OCI-LY3 (cell line): Measurements from ENCODE around the gene ZFAND3.
A peak's percentile ranks its signal among the peaks of the same experiment; 100 is the strongest.

ENCODE experiments used
- H2AFZ ChIP-seq: fragments of 200-600, 300-600 bp; shearing (Covaris generic); 2 replicates; pipeline ENCODE4 v1.6.0; 2014; ENCODE audit warnings: antibody characterized with exemption, low read depth, low read length
- H3K27ac ChIP-seq: fragments of 200-600, 300-600 bp; sonication (generic); 2 replicates; pipeline ENCODE4 v1.5.1; 2014; ENCODE audit warnings: mild to moderate bottlenecking, low read length, moderate library complexity, mixed read lengths
- H3K27me3 ChIP-seq: fragments of 200-600, 300-600 bp; sonication (generic); 2 replicates; pipeline ENCODE4 v1.6.1; 2014; ENCODE audit warnings: low read depth, low read length, mixed read lengths
- H3K36me3 ChIP-seq: fragments of 200-600, 300-600 bp; sonication (generic); replicated peaks from 2 replicates; pipeline ENCODE3; 2014; ENCODE audit warnings: low read depth, low read length, mixed read lengths
- H3K4me1 ChIP-seq: fragments of 300-600, 200-600 bp; sonication (generic); 2 replicates; pipeline ENCODE4 v1.6.1; 2014; ENCODE audit warnings: low read length, mixed read lengths
- H3K4me2 ChIP-seq: fragments of 200-600, 300-600 bp; sonication (generic); 2 replicates; pipeline ENCODE4 v1.6.1; 2014; ENCODE audit warnings: low read length, mixed read lengths
- H3K4me3 ChIP-seq: fragments of 300-600, 200-600 bp; sonication (generic); 2 replicates; pipeline ENCODE4 v1.5.1; 2014; ENCODE audit warnings: antibody characterized with exemption, mild to moderate bottlenecking, low read length, moderate library complexity
- H3K79me2 ChIP-seq: fragments of 300-600, 200-600 bp; shearing (Covaris generic); 2 replicates; pipeline ENCODE4 v1.6.1; 2014; ENCODE audit warnings: mild to moderate bottlenecking, low read length, mixed read lengths
- H3K9ac ChIP-seq: fragments of 300-600, 200-600 bp; shearing (Covaris generic); 2 replicates; pipeline ENCODE4 v1.6.0; 2014; ENCODE audit warnings: mild to moderate bottlenecking, low read length, moderate library complexity
- H3K9me3 ChIP-seq: fragments of 200-600, 300-600 bp; shearing (Covaris generic); 2 replicates; pipeline ENCODE4 v1.6.1; 2014; ENCODE audit warnings: low read length, mixed read lengths; ENCODE audit not compliant: insufficient read depth
- H4K20me1 ChIP-seq: fragments of 200-600, 300-600 bp; sonication (generic); 2 replicates; pipeline ENCODE4 v1.6.1; 2016; ENCODE audit warnings: low read length, mixed read lengths; ENCODE audit not compliant: insufficient read depth
- EZH2phosphoT487 ChIP-seq: fragments of 200-600 bp; shearing (Covaris generic); IDR thresholded peaks from 2 replicates; pipeline ENCODE4 v1.6.1; 2018; ENCODE audit warnings: antibody characterized with exemption, mixed run types, low read depth
- TF ChIP-seq, protein P1 (sequence below): fragments of 200-600, 300-600 bp; sonication (generic); IDR thresholded peaks from 2 replicates; pipeline ENCODE4 v1.5.1; 2014; ENCODE audit warnings: antibody characterized with exemption, low read length, low read depth

ZFAND3 gene

DNA sequence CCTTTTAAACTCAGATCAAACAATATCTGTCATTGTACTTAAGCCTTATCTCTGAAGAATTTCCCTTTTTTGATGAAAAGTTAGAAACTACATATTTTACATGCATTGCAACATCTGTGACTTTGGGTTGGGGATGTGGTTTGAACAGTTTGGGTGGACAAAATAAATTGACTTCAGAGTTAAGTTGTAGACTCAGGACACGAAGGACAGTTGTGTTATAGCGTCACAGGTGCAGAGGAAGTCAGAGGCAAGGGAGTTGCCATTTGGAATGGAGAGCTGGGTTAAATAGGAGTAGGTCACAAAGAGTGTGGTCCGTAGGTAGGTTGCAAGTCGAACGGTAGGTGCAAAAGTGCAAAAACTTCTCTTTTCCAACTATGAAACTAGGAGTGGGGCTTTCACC lies 46.0 kb downstream of the ZFAND3 start:
- peaks cover 62% of the 10 kb centered on the region for H4K20me1 ChIP-seq
- no peak overlapping the region for H3K27ac ChIP-seq
- no peak overlapping the region for H3K4me2 ChIP-seq
- H3K4me1 ChIP-seq: peaks cover 15% of the 10 kb centered on the region
- H3K79me2 ChIP-seq: peaks cover 76% of the 10 kb centered on the region
- H3K36me3 ChIP-seq: peaks cover 4% of the 10 kb centered on the region
- no peak overlapping the region for H3K4me3 ChIP-seq
- no peak for TF ChIP-seq EZH2phosphoT487
- TF ChIP-seq, protein P1, sequence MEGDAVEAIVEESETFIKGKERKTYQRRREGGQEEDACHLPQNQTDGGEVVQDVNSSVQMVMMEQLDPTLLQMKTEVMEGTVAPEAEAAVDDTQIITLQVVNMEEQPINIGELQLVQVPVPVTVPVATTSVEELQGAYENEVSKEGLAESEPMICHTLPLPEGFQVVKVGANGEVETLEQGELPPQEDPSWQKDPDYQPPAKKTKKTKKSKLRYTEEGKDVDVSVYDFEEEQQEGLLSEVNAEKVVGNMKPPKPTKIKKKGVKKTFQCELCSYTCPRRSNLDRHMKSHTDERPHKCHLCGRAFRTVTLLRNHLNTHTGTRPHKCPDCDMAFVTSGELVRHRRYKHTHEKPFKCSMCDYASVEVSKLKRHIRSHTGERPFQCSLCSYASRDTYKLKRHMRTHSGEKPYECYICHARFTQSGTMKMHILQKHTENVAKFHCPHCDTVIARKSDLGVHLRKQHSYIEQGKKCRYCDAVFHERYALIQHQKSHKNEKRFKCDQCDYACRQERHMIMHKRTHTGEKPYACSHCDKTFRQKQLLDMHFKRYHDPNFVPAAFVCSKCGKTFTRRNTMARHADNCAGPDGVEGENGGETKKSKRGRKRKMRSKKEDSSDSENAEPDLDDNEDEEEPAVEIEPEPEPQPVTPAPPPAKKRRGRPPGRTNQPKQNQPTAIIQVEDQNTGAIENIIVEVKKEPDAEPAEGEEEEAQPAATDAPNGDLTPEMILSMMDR: no peak
- no peak overlapping the region for H2AFZ ChIP-seq
- no peak overlapping the region for H3K9ac ChIP-seq
- H3K27me3 ChIP-seq: no peaks in the 10 kb centered on the region
- no peaks in the 10 kb centered on the region for H3K9me3 ChIP-seq

DNA sequence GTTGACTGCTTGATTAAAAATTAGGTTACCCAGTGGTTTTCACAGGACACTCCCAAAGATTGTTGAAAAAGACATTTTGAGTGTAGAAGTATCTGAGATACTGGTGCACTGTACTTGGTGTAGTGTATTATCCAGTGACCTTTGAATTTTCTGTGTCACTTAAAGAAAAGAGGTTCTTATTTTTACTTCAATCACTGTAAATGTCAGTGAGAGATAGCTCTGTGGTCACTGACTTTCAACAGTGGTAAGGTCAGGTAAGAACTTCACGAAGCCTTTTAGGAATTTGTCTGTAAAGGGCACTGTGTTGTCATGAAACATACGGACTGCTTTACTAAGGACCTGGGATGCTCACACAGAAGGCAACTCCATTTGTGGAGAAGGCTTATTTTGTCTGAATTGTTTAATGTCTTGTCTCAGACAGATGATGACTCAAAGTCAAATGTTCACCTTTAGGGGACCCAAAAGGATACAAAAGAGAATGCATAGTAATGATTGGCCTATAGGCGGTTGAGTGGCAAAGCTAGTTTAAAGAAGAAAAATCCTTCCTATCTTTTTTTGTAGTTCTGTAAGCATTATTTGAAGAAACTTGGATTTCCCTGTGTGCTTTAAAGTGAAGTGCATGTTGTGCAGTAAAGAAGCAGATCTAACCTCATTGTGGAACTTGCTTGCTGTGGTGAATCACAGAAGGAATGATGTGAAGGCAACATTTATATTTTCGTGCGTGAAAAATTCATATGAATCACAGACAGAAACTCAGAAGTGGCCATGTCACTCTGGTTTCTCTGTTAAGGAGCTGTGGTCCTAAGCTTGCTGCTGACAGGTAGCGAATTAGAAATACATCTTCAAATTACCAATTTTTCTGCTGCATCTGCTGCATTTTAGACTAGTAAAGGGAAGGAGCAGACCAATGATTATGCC lies 47.3 kb downstream of the ZFAND3 start:
- no peak overlapping the region for H3K4me3 ChIP-seq

DNA sequence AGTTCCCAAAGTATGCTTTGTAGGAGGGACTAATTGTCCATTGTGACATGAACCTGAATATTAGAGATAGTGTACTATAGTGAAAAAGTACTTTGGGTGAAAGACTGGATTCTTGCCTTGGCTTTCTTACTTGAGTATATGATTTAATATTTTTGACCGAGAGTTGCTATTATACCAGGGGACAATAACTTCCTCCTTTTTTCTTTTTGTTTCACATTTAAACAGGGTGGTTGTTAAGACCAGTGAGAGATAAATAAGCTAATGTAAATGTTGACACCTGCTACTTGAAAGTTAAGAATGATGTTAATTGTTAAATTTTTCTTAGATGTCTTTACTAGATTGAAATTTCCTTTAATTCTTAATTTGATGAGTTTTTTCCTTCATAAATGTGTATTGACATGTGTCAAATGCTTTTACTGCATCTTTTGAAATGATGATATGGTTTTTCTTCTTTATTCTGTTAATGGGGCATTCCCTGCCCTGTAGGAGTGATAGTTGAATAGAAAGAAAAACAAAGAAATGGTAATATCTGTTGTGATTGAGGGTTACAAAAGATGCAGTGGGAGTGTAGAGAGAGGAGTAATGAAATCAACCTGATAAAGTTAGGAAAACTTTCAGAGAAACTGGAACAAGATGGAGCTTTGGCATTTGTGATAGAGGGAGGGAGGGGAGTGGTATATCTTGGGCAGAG lies 48.4 kb downstream of the ZFAND3 start:
- Histone ChIP-seq H3K4me2 (peak overlapping the region; percentile 28), H4K20me1 (peaks cover 62% of the 10 kb centered on the region), H3K79me2 (peaks cover 80% of the 10 kb centered on the region), H3K9me3 (no peaks in the 10 kb centered on the region), H3K4me3 (no peak overlapping the region), H2AFZ (no peak overlapping the region), H3K27me3 (no peaks in the 10 kb centered on the region), H3K36me3 (peaks cover 14% of the 10 kb centered on the region), H3K27ac (no peak overlapping the region), H3K9ac (no peak overlapping the region), H3K4me1 (peaks cover 15% of the 10 kb centered on the region)
- TF ChIP-seq EZH2phosphoT487: no peak
- TF ChIP-seq, protein P1: no peak

More for the DNA sequence above, 47.3 kb downstream of the ZFAND3 start:
- Histone ChIP-seq H3K27me3 (no peaks in the 10 kb centered on the region), H3K79me2 (peaks cover 77% of the 10 kb centered on the region), H3K27ac (no peak overlapping the region), H3K9me3 (no peaks in the 10 kb centered on the region), H3K9ac (no peak overlapping the region), H2AFZ (no peak overlapping the region), H3K36me3 (peaks cover 11% of the 10 kb centered on the region), H3K4me2 (no peak overlapping the region), H3K4me1 (peaks cover 15% of the 10 kb centered on the region), H4K20me1 (peaks cover 66% of the 10 kb centered on the region)
- TF ChIP-seq EZH2phosphoT487: no peak
- TF ChIP-seq, protein P1: no peak

DNA sequence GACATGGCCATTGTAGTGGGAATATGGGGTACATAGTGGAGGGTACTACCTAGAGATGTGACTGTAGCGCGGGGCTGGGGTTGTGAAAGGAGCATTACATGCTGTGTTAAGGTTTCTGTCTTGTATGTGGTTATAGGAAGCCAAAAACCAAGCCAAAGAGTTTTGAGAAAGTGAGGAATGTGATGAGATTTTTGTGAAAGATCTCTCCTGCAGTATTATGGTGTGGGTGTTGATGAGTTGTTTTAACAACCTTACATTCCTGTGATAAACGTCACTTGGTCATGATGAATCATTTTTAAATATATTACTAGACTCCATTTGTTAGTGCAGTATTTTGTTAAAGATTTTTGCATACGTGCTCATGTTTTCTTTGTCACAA lies 48.9 kb downstream of the ZFAND3 start:
- peaks cover 81% of the 10 kb centered on the region for H3K79me2 ChIP-seq
- H3K9ac ChIP-seq: no peak overlapping the region

More for the DNA sequence above, 48.9 kb downstream of the ZFAND3 start:
- no peaks in the 10 kb centered on the region for H3K27me3 ChIP-seq
- H3K4me3 ChIP-seq: no peak overlapping the region
- H4K20me1 ChIP-seq: peaks cover 61% of the 10 kb centered on the region
- TF ChIP-seq EZH2phosphoT487: no peak
- TF ChIP-seq, protein P1: no peak
- H3K4me1 ChIP-seq: peaks cover 12% of the 10 kb centered on the region
- peaks cover 10% of the 10 kb centered on the region for H3K36me3 ChIP-seq
- H3K9me3 ChIP-seq: no peaks in the 10 kb centered on the region
- H3K4me2 ChIP-seq: no peak overlapping the region
- no peak overlapping the region for H2AFZ ChIP-seq
- no peak overlapping the region for H3K27ac ChIP-seq
